K562 (cell line): ENCODE measurements around the gene DUSP10. TPM values are rescaled to one million over a fixed set of nuclear protein-coding genes. Genes with fewer than 3 reads are reported as not detected.

Experiments used
- CBFA2T3 ChIP-seq: fragments of 450-650 bp; IDR thresholded peaks from 2 replicates; pipeline ENCODE4 v1.6.1; 2017
- CHD7 ChIP-seq: fragments of 200-600 bp; sonication (generic); IDR thresholded peaks from one replicate; pipeline ENCODE4 v1.6.1; 2012; ENCODE audit warnings: mild to moderate bottlenecking, low read depth, low read length, inconsistent platforms
- ELF1 ChIP-seq: fragments of 200-800 bp; sonication (Bioruptor generic); IDR thresholded peaks from 2 replicates; pipeline ENCODE4 v1.6.1; 2016; ENCODE audit warnings: missing genetic modification characterization, missing compliant biosample characterization
- ELF4 ChIP-seq: fragments of 450-650 bp; formaldehyde crosslinking; IDR thresholded peaks from 2 replicates; pipeline ENCODE4 v1.4.0; 2022; ENCODE audit warnings: missing genetic modification characterization
- FIP1L1 ChIP-seq: fragments of 200-400 bp; formaldehyde crosslinking; IDR thresholded peaks from 2 replicates; pipeline ENCODE4 v1.6.1; 2018; ENCODE audit warnings: mild to moderate bottlenecking, low read depth, low read length; ENCODE audit not compliant: poor library complexity, severe bottlenecking
- MEIS2 ChIP-seq: fragments of 450-650 bp; IDR thresholded peaks from 2 replicates; pipeline ENCODE4 v1.6.1; 2014; ENCODE audit warnings: mild to moderate bottlenecking; ENCODE audit not compliant: partially characterized antibody
- SRSF7 ChIP-seq: fragments of 200-400 bp; formaldehyde crosslinking; optimal IDR thresholded peaks from 2 replicates; pipeline ENCODE3; 2017; ENCODE audit warnings: mild to moderate bottlenecking, low read depth, low read length
- VEZF1 ChIP-seq: fragments of 200-800 bp; sonication (Bioruptor generic); IDR thresholded peaks from 2 replicates; pipeline ENCODE4 v1.6.1; 2017; ENCODE audit warnings: missing genetic modification characterization, missing compliant biosample characterization
- XRCC3 ChIP-seq: fragments of 450-650 bp; IDR thresholded peaks from 2 replicates; pipeline ENCODE4 v1.6.1; 2017; ENCODE audit warnings: mild to moderate bottlenecking, moderate library complexity
- ZMIZ1 ChIP-seq, 2 experiments: fragments of 150-350 bp in 1 of 2; IDR thresholded peaks; 2 replicates each; pipeline ENCODE4 v1.6.1; 2012 to 2016; ENCODE audit warnings: low read depth in 2 of 2, low read length in 2 of 2, mild to moderate bottlenecking in 1 of 2, moderate library complexity in 1 of 2
- ZNF551 ChIP-seq: fragments of 250-450 bp; sonication (Bioruptor Pico); IDR thresholded peaks from 2 replicates; pipeline ENCODE4 v1.5.0; 2021; ENCODE audit warnings: mild to moderate bottlenecking, moderate library complexity
- polyA plus RNA-seq, 8 experiments: library from polyadenylated mRNA; depleted of rRNA in 4 of 8; stranded (reverse) in 5 of 8; unstranded in 3 of 8; fragments of >200 nt; fragmentation: Nextera tagmentation in 2 of 8; fragmentation: Illumina TruSeq in 1 of 8; extraction: Ambion mirVana in 2 of 8; extraction: Trizol in 1 of 8; gene quantifications; 2 replicates each; pipeline versions ENCODE4 v1.2.1 to v1.2.3, GENCODE V29; 2011 to 2014; ENCODE audit warnings: inconsistent platforms in 1 of 8, missing spikeins in 1 of 8
- total RNA-seq, 7 experiments: library from RNA; depleted of rRNA in 6 of 7; stranded (reverse); fragments of >200 nt in 6 of 7; fragmentation: Illumina TruSeq in 2 of 7; extraction: Trizol in 2 of 7; gene quantifications; 2 replicates each; pipeline versions ENCODE4 v1.2.1 to v1.2.3, GENCODE V29; 2011 to 2021; ENCODE audit warnings: low replicate concordance in 1 of 7

Gene DUSP10
- total and polyA plus RNA-seq, 9 of the 15 experiments (the other 6 are each of a cell fraction or from before 2014, with no cell fraction given) = 1.7 to 8.3 (median 6.1) TPM

GRCh38 chr1:221716713-221717484, 25.0 kb downstream of the DUSP10 start (continued):
- TF ChIP-seq MEIS2 (peak; percentile 91), FIP1L1 (no peak), ELF4 (CRISPR knock-in tag) (0 out of 2 replicates have a peak, but pooled peaks have one; percentile 11), CHD7 (no peak), ZNF551 (CRISPR knock-in tag) (no peak), ZMIZ1 (IDR thresholded peaks at IDR 0.05; ENCODE audit: low read depth in 2 of 2, low read length in 2 of 2) (peak in 1 of 2 experiments; percentile 77; a peak in 2 of 4 replicates), CBFA2T3 (peak; percentile 88), XRCC3 (no peak), ELF1 (tag) (peak; percentile 65), SRSF7 (no peak), VEZF1 (peak; percentile 91)
